Endothelial cell of umbilical vein (primary cell): ENCODE data around the gene KLHL17. TPM values are rescaled to one million over a fixed set of nuclear protein-coding genes. Genes with fewer than 3 reads are reported as not detected.

Source experiments
- BruUV-seq: library from RNA; stranded (reverse); fragments of 400-500 nt; replicated peaks from 2 replicates; lab custom pipeline; 2021; lab: Mats Ljungman, UMichigan
- CTCF ChIA-PET: fragments of 300-600, 350-600 bp; sonication (Branson Sonifier 250); formaldehyde crosslinking; loops from one replicate; lab custom pipeline; 2021; ENCODE audit warnings: antibody characterized with exemption, inconsistent platforms; lab: Charles Lee
- POLR2A ChIA-PET: fragments of 300-600, 350-600 bp; sonication (Branson Sonifier 250); formaldehyde crosslinking; loops from one replicate; lab custom pipeline; 2021; ENCODE audit warnings: antibody characterized with exemption, inconsistent platforms; lab: Charles Lee
- DNase-seq: peaks from one replicate; pipeline ENCODE4 v3.0.0-alpha.2; 2011; ENCODE audit warnings: low read depth, low spot score
- FAIRE-seq: peaks from 2 replicates; lab custom pipeline; 2011; peaks lifted over from hg19 to GRCh38; lab: Jason Lieb, UNC
- H2AFZ ChIP-seq: 2 replicates; pipeline ENCODE4 v1.6.0; 2012; ENCODE audit warnings: low read depth, low read length, control low read depth, inconsistent platforms
- H3K27ac ChIP-seq: 2 replicates; pipeline ENCODE4 v1.5.1; 2011; ENCODE audit warnings: low read depth, mild to moderate bottlenecking, control low read depth, low read length, moderate library complexity; ENCODE audit not compliant: insufficient read depth
- H3K27me3 ChIP-seq, 2 experiments: 2 replicates each; pipeline versions ENCODE4 v1.6.0 to v1.6.1; 2011; ENCODE audit warnings: low read length in 2 of 2, mixed read lengths in 1 of 2; ENCODE audit not compliant: control insufficient read depth in 2 of 2, insufficient read depth in 2 of 2
- H3K36me3 ChIP-seq, 2 experiments: 2 replicates in 1 of 2; 3 replicates in 1 of 2; pipeline ENCODE4 v1.5.1; 2011; ENCODE audit warnings: low read length in 2 of 2, mild to moderate bottlenecking in 1 of 2, moderate library complexity in 1 of 2; ENCODE audit not compliant: control insufficient read depth in 2 of 2, insufficient read depth in 2 of 2; ENCODE audit errors: extremely low read depth in 1 of 2
- H3K4me1 ChIP-seq: 3 replicates; pipeline ENCODE4 v1.5.1; 2011; ENCODE audit warnings: mild to moderate bottlenecking, low read length; ENCODE audit not compliant: control insufficient read depth, insufficient read depth; ENCODE audit errors: extremely low read depth
- H3K4me2 ChIP-seq: 2 replicates; pipeline ENCODE4 v1.6.1; 2011; ENCODE audit warnings: low read length, control low read depth, mixed read lengths; ENCODE audit not compliant: insufficient read depth
- H3K4me3 ChIP-seq, 3 experiments: fragments of 200-600 bp in 1 of 3; sonication (generic), shearing (Covaris generic) in 1 of 3; replicated peaks in 1 of 3; 2 replicates each; pipeline ENCODE4 v1.5.1; 2011 to 2016; ENCODE audit warnings: control low read depth in 3 of 3, low read length in 3 of 3, mild to moderate bottlenecking in 2 of 3, inconsistent platforms in 1 of 3, low read depth in 1 of 3, moderate library complexity in 1 of 3; ENCODE audit not compliant: insufficient read depth in 1 of 3
- H3K79me2 ChIP-seq: 2 replicates; pipeline ENCODE4 v1.6.0; 2012; ENCODE audit warnings: low read length, inconsistent platforms; ENCODE audit not compliant: control insufficient read depth, insufficient read depth
- H3K9ac ChIP-seq: replicated peaks from 2 replicates; pipeline ENCODE3; 2011; ENCODE audit warnings: low read length, control low read depth; ENCODE audit not compliant: insufficient read depth; ENCODE audit errors: extremely low read depth
- H3K9me1 ChIP-seq: replicated peaks from 3 replicates; pipeline ENCODE4 v1.6.0; 2011; ENCODE audit warnings: mild to moderate bottlenecking, low read length; ENCODE audit not compliant: control insufficient read depth, insufficient read depth; ENCODE audit errors: extremely low read depth
- H3K9me3 ChIP-seq: replicated peaks from 2 replicates; pipeline ENCODE4 v1.5.1; 2012; ENCODE audit warnings: low read length, inconsistent platforms; ENCODE audit not compliant: control insufficient read depth, insufficient read depth
- H4K20me1 ChIP-seq: replicated peaks from 2 replicates; pipeline ENCODE3; 2011; ENCODE audit warnings: mild to moderate bottlenecking, low read length; ENCODE audit not compliant: control insufficient read depth, insufficient read depth; ENCODE audit errors: extremely low read depth
- CTCF ChIP-seq, 2 donors: IDR thresholded peaks; 1 replicate in 1 of 2; 2 replicates in 1 of 2; pipeline ENCODE4 v1.5.1; 2011; ENCODE audit warnings: low read length in 2 of 2, mild to moderate bottlenecking in 2 of 2, moderate library complexity in 2 of 2, control low read depth in 1 of 2, inconsistent platforms in 1 of 2, low read depth in 1 of 2; ENCODE audit not compliant: insufficient read depth in 1 of 2; ENCODE audit errors: extremely low read depth in 1 of 2
- EZH2 ChIP-seq: IDR thresholded peaks from 2 replicates; pipeline ENCODE4 v1.6.1; 2012; ENCODE audit warnings: borderline replicate concordance, low read depth, mild to moderate bottlenecking, moderate library complexity, low read length, inconsistent platforms; ENCODE audit not compliant: severe bottlenecking
- FOS ChIP-seq: IDR thresholded peaks from 2 replicates; pipeline ENCODE4 v1.6.1; 2011; ENCODE audit warnings: mild to moderate bottlenecking, low read length, moderate library complexity, borderline replicate concordance; ENCODE audit not compliant: insufficient read depth
- GATA2 ChIP-seq: IDR thresholded peaks from 2 replicates; pipeline ENCODE4 v1.7.0; 2011; ENCODE audit warnings: low read depth, mild to moderate bottlenecking, moderate library complexity, mixed read lengths, low read length; ENCODE audit not compliant: insufficient read length, insufficient read depth
- JUN ChIP-seq: IDR thresholded peaks from 2 replicates; pipeline ENCODE4 v1.6.1; 2011; ENCODE audit warnings: borderline replicate concordance, low read depth; ENCODE audit not compliant: insufficient read length, insufficient read depth
- MAX ChIP-seq: IDR thresholded peaks from 2 replicates; pipeline ENCODE4 v1.6.1; 2011; ENCODE audit not compliant: insufficient read depth, insufficient read length
- MYC ChIP-seq: IDR thresholded peaks from one replicate; pipeline ENCODE4 v1.6.1; 2011; ENCODE audit warnings: mild to moderate bottlenecking, low read depth, low read length
- POLR2A ChIP-seq: IDR thresholded peaks from 2 replicates; pipeline ENCODE4 v1.6.1; 2012; ENCODE audit warnings: low read depth, mild to moderate bottlenecking, control low read depth, low read length
- POLR2AphosphoS5 ChIP-seq: IDR thresholded peaks from 2 replicates; pipeline ENCODE4 v1.6.1; 2012; ENCODE audit warnings: low read depth, mild to moderate bottlenecking, control low read depth, low read length, moderate library complexity; ENCODE audit not compliant: insufficient read depth
- dilution Hi-C: fragments of 300-500 bp; cut with MboI; formaldehyde crosslinking; loops from one replicate; pipeline ENCODE4 v1.15.0; 2019; ENCODE audit warnings: low sequenced_read_pairs; ENCODE audit not compliant: extremely low pct_ligation_motif_present
- intact Hi-C: fragments of 100-400 bp; cut with micrococcal nuclease; formaldehyde crosslinking; loops from one replicate; pipeline ENCODE4 v1.10.0; 2022
- polyA plus RNA-seq, 4 experiments: library from polyadenylated mRNA; depleted of rRNA in 3 of 4; stranded (reverse) in 3 of 4; unstranded in 1 of 4; fragments of >200 nt; gene quantifications; 2 replicates each; pipeline versions ENCODE4 v1.2.1 to v1.2.3, GENCODE V29; 2011 to 2012; ENCODE audit warnings: missing spikeins in 1 of 4
- total RNA-seq: library from RNA; stranded (reverse); gene quantifications from 2 replicates; pipeline ENCODE4 v1.2.3, GENCODE V29; 2021

KLHL17 gene
- total and polyA plus RNA-seq, 2 donors (not counting 3 experiments of a cell fraction or from before 2014, with no cell fraction given) = 27.0 to 30.1 TPM

GRCh38 chr1:964691-965525 is 4.5 kb downstream of the KLHL17 start:
- BruUV-seq = no TSS peak
- FAIRE-seq (no peak), DNase-seq (no peak)
- Histone ChIP-seq H3K4me1 (peaks cover 11% of the 10 kb centered on the region), H3K9me1 (no peaks in the 10 kb centered on the region), H3K27me3 (peaks cover 0 to 2% of the 10 kb centered on the region in 2 experiments), H4K20me1 (no peaks in the 10 kb centered on the region), H3K36me3 (peaks cover 0 to 2% of the 10 kb centered on the region in 2 experiments), H3K4me3 (no peak overlapping the region), H3K27ac (no peak overlapping the region), H3K9me3 (no peaks in the 10 kb centered on the region), H3K9ac (no peak overlapping the region), H2AFZ (no peak overlapping the region), H3K79me2 (no peaks in the 10 kb centered on the region), H3K4me2 (no peak overlapping the region)
- ChIA-PET CTCF (no interaction called here), POLR2A (no interaction called here)
- no peak for TF ChIP-seq MAX
- no peak for TF ChIP-seq GATA2
- TF ChIP-seq CTCF (IDR thresholded peaks at IDR 0.05; ENCODE audit: extremely low read depth in 1 of 2, insufficient read depth in 1 of 2, low read depth in 1 of 2, low read length in 2 of 2) = no peak
- TF ChIP-seq EZH2 = no peak
- no peak for TF ChIP-seq POLR2A
- no peak for TF ChIP-seq JUN
- no peak for TF ChIP-seq FOS
- no peak for TF ChIP-seq POLR2AphosphoS5
- no peak for TF ChIP-seq MYC
- intact Hi-C loops (no loop called here), dilution Hi-C loops (no loop called here)
